ENCODE data around the gene EIF3A. TPM values are rescaled to one million over a fixed set of nuclear protein-coding genes. Genes with fewer than 3 reads are reported as not detected.

Gene EIF3A
- total RNA-seq, 1 donor = 135 TPM

- Histone ChIP-seq H2AFZ (ENCODE audit: low read length) (no peak overlapping the region), H3K79me2 (ENCODE audit: insufficient read depth, low read length) (peaks cover 94% of the 10 kb centered on the region), H3K36me3 (ENCODE audit: insufficient read depth, low read length) (peaks cover 73% of the 10 kb centered on the region), H3K9me3 (ENCODE audit: low read depth, low read length) (no peaks in the 10 kb centered on the region), H3K27ac (ENCODE audit: low read depth, low read length) (no peak overlapping the region), H3K4me2 (ENCODE audit: insufficient read depth, low read length) (no peak overlapping the region), H4K20me1 (ENCODE audit: insufficient read depth, low read length) (peaks cover 55% of the 10 kb centered on the region), H3K4me1 (ENCODE audit: insufficient read depth, low read length) (no peaks in the 10 kb centered on the region), H3K27me3 (ENCODE audit: insufficient read depth, low read length) (no peaks in the 10 kb centered on the region), H3K4me3 (ENCODE audit: insufficient read depth, low read length) (no peak overlapping the region)
- TF ChIP-seq CTCF (IDR thresholded peaks at IDR 0.05; ENCODE audit: extremely low read depth, low read depth, low read length) = no peak
- no peak for DNase-seq (ENCODE audit: insufficient read length, low spot score, missing footprints)
Measured at GRCh38 chr10:119070395-119071165, 10.0 kb downstream of the EIF3A start.

GRCh38 chr10:119061926-119062325 is 18.7 kb downstream of the EIF3A start:
- H3K27ac ChIP-seq (ENCODE audit: low read depth, low read length) = no peak overlapping the region

GRCh38 chr10:119061352-119061751 is 19.3 kb downstream of the EIF3A start:
- H3K4me3 ChIP-seq (ENCODE audit: insufficient read depth, low read length) = no peak overlapping the region
- no peak for TF ChIP-seq CTCF (IDR thresholded peaks at IDR 0.05; ENCODE audit: extremely low read depth, low read depth, low read length)
- no peak overlapping the region for H2AFZ ChIP-seq (ENCODE audit: low read length)
- no peak overlapping the region for H3K4me2 ChIP-seq (ENCODE audit: insufficient read depth, low read length)
- H3K27me3 ChIP-seq (ENCODE audit: insufficient read depth, low read length) = no peaks in the 10 kb centered on the region
- H4K20me1 ChIP-seq (ENCODE audit: insufficient read depth, low read length) = peaks cover 29% of the 10 kb centered on the region
- no peak overlapping the region for H3K27ac ChIP-seq (ENCODE audit: low read depth, low read length)
- H3K4me1 ChIP-seq (ENCODE audit: insufficient read depth, low read length) = no peaks in the 10 kb centered on the region
- peaks cover 93% of the 10 kb centered on the region for H3K36me3 ChIP-seq (ENCODE audit: insufficient read depth, low read length)
- no peaks in the 10 kb centered on the region for H3K9me3 ChIP-seq (ENCODE audit: low read depth, low read length)
- peaks cover 94% of the 10 kb centered on the region for H3K79me2 ChIP-seq (ENCODE audit: insufficient read depth, low read length)
- DNase-seq (ENCODE audit: insufficient read length, low spot score, missing footprints) = no peak

More at GRCh38 chr10:119061926-119062325, 18.7 kb downstream of the EIF3A start:
- Histone ChIP-seq H2AFZ (ENCODE audit: low read length) (no peak overlapping the region), H3K9me3 (ENCODE audit: low read depth, low read length) (no peaks in the 10 kb centered on the region), H3K36me3 (ENCODE audit: insufficient read depth, low read length) (peaks cover 92% of the 10 kb centered on the region), H3K27me3 (ENCODE audit: insufficient read depth, low read length) (no peaks in the 10 kb centered on the region), H4K20me1 (ENCODE audit: insufficient read depth, low read length) (peaks cover 33% of the 10 kb centered on the region), H3K4me2 (ENCODE audit: insufficient read depth, low read length) (no peak overlapping the region), H3K4me3 (ENCODE audit: insufficient read depth, low read length) (no peak overlapping the region), H3K4me1 (ENCODE audit: insufficient read depth, low read length) (no peaks in the 10 kb centered on the region), H3K79me2 (ENCODE audit: insufficient read depth, low read length) (peaks cover 94% of the 10 kb centered on the region)
- no peak for TF ChIP-seq CTCF (IDR thresholded peaks at IDR 0.05; ENCODE audit: extremely low read depth, low read depth, low read length)
- DNase-seq (ENCODE audit: insufficient read length, low spot score, missing footprints) = no peak

- H3K27ac ChIP-seq (ENCODE audit: low read depth, low read length) = no peak overlapping the region
- no peak overlapping the region for H2AFZ ChIP-seq (ENCODE audit: low read length)
- H3K27me3 ChIP-seq (ENCODE audit: insufficient read depth, low read length) = no peaks in the 10 kb centered on the region
- TF ChIP-seq CTCF (IDR thresholded peaks at IDR 0.05; ENCODE audit: extremely low read depth, low read depth, low read length) = no peak
- peak; percentile 74 for DNase-seq (ENCODE audit: insufficient read length, low spot score, missing footprints)
- H3K4me3 ChIP-seq (ENCODE audit: insufficient read depth, low read length) = no peak overlapping the region
- H4K20me1 ChIP-seq (ENCODE audit: insufficient read depth, low read length) = peaks cover 30% of the 10 kb centered on the region
- H3K4me1 ChIP-seq (ENCODE audit: insufficient read depth, low read length) = no peaks in the 10 kb centered on the region
- no peak overlapping the region for H3K4me2 ChIP-seq (ENCODE audit: insufficient read depth, low read length)
- peaks cover 95% of the 10 kb centered on the region for H3K36me3 ChIP-seq (ENCODE audit: insufficient read depth, low read length)
- H3K9me3 ChIP-seq (ENCODE audit: low read depth, low read length) = no peaks in the 10 kb centered on the region
- H3K79me2 ChIP-seq (ENCODE audit: insufficient read depth, low read length) = peaks cover 92% of the 10 kb centered on the region
Measured at GRCh38 chr10:119060107-119060506, 20.5 kb downstream of the EIF3A start.

Measured in osteoblast (primary cell).